ENCODE measurements around the gene MGMT. TPM values are rescaled to one million over a fixed set of nuclear protein-coding genes. Genes with fewer than 3 reads are reported as not detected.

MGMT gene
- total and polyA plus RNA-seq, 2 donors from 2014 or later = 25.9 to 70.0 TPM

DNA sequence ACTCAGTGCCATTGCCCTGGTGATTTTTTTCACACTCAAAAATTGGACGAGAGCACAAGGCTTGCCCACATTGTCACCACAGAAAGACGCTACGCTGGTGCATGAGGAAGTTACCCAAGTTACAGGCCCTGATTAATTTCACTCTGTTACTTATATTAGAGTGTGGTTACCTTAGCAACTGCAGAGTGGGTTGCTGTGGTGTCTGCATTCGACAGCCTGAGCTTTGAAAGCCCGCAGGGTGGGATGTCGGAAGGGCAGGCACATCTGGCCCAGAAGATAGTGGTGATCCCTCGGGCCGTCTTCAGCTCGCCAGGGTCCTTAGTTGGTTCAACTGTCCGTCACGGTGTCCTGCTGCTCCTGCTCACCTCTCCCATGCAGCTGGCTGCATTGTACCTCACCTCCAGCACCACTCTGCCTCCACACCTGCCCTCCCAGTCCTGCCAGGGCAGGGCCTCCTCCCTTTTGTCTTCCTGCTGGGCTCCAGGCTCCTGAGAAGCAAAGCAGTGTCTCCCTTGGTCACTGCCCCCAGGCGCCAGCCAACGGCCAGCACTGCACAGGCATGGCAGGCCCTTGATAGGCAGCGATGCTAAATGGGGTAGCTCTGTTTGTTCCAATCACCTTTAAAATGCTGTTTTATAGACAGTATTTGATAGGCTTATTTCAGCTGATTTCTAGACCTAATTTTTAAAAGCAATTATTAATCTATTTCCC, 329.8 kb downstream of the MGMT start:
- Histone ChIP-seq H3K4me3 (ENCODE audit: low read length in 3 of 3) (no peak overlapping the region), H3K9me3 (ENCODE audit: control insufficient read depth in 2 of 3, insufficient read depth in 1 of 3, low read length in 3 of 3) (peaks cover 0 to 2% (median 0%) of the 10 kb centered on the region in 3 donors), H3K4me1 (ENCODE audit: control insufficient read depth in 2 of 3, insufficient read depth in 2 of 3, low read depth in 1 of 3, low read length in 3 of 3) (no peaks in the 10 kb centered on the region), H3K27ac (ENCODE audit: low read depth in 2 of 2, low read length in 2 of 2) (no peak overlapping the region), H3K9ac (ENCODE audit: low read length in 3 of 3) (no peak overlapping the region), H3K36me3 (ENCODE audit: control insufficient read depth in 2 of 3, insufficient read depth in 3 of 3, low read length in 3 of 3) (no peaks in the 10 kb centered on the region), H3K27me3 (ENCODE audit: control insufficient read depth, insufficient read depth, low read length) (no peaks in the 10 kb centered on the region)
- FAIRE-seq (no peak), DNase-seq (no peak)
- TF ChIP-seq, protein P1, sequence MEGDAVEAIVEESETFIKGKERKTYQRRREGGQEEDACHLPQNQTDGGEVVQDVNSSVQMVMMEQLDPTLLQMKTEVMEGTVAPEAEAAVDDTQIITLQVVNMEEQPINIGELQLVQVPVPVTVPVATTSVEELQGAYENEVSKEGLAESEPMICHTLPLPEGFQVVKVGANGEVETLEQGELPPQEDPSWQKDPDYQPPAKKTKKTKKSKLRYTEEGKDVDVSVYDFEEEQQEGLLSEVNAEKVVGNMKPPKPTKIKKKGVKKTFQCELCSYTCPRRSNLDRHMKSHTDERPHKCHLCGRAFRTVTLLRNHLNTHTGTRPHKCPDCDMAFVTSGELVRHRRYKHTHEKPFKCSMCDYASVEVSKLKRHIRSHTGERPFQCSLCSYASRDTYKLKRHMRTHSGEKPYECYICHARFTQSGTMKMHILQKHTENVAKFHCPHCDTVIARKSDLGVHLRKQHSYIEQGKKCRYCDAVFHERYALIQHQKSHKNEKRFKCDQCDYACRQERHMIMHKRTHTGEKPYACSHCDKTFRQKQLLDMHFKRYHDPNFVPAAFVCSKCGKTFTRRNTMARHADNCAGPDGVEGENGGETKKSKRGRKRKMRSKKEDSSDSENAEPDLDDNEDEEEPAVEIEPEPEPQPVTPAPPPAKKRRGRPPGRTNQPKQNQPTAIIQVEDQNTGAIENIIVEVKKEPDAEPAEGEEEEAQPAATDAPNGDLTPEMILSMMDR (IDR thresholded peaks at IDR 0.05; ENCODE audit: borderline replicate concordance, extremely low read depth, insufficient read depth) = no peak
- intact Hi-C loops (cut with DNase I) = no loop called here

- peaks cover 0 to 8% (median 3%) of the 10 kb centered on the region in 3 donors for H3K9me3 ChIP-seq (ENCODE audit: control insufficient read depth in 2 of 3, insufficient read depth in 1 of 3, low read length in 3 of 3)
- no peaks in the 10 kb centered on the region for H3K36me3 ChIP-seq (ENCODE audit: control insufficient read depth in 2 of 3, insufficient read depth in 3 of 3, low read length in 3 of 3)
- intact Hi-C loops (cut with DNase I) = no loop called here
- H3K4me3 ChIP-seq (ENCODE audit: low read length in 3 of 3) = no peak overlapping the region
- FAIRE-seq (no peak), DNase-seq (no peak)
- H3K27ac ChIP-seq (ENCODE audit: low read depth in 2 of 2, low read length in 2 of 2) = no peak overlapping the region
- H3K4me1 ChIP-seq (ENCODE audit: control insufficient read depth in 2 of 3, insufficient read depth in 2 of 3, low read depth in 1 of 3, low read length in 3 of 3) = no peaks in the 10 kb centered on the region
- H3K9ac ChIP-seq (ENCODE audit: low read length in 3 of 3) = no peak overlapping the region
- no peaks in the 10 kb centered on the region for H3K27me3 ChIP-seq (ENCODE audit: control insufficient read depth, insufficient read depth, low read length)
- TF ChIP-seq, protein P1 (IDR thresholded peaks at IDR 0.05; ENCODE audit: borderline replicate concordance, extremely low read depth, insufficient read depth) = no peak
Measured at GRCh38 chr10:129799942-129800341, 332.9 kb downstream of the MGMT start.

DNA sequence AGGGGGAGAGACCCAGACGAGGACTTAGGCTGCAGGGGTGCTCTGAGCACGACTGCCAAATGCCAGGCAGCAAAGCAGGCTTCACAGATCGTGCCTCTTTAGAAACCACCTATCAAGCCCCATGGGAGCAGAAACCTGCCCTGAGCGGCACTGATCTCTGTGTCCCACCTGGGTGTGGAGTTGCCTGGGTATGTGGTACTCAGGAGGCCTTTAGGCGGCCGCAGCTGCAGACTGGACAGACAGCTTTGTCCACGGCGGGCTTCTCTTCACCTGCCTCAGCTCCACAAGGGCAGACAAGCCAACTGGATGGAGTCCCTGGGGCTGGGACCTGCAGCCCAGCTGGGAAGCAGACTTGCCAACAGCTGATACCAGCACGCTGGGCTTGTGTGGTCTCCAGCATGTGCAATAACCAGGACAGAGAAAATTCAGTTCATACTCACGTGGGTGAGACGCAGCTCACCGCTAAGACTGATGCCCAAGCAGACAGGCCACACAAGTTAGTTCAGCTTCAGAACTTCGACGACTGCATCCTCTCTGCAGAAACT, 333.8 kb downstream of the MGMT start:
- H3K9ac ChIP-seq (ENCODE audit: low read length in 3 of 3) = no peak overlapping the region
- no peaks in the 10 kb centered on the region for H3K27me3 ChIP-seq (ENCODE audit: control insufficient read depth, insufficient read depth, low read length)
- intact Hi-C loops (cut with DNase I) = no loop called here
- TF ChIP-seq, protein P1 (IDR thresholded peaks at IDR 0.05; ENCODE audit: borderline replicate concordance, extremely low read depth, insufficient read depth) = no peak
- no peaks in the 10 kb centered on the region for H3K4me1 ChIP-seq (ENCODE audit: control insufficient read depth in 2 of 3, insufficient read depth in 2 of 3, low read depth in 1 of 3, low read length in 3 of 3)
- H3K27ac ChIP-seq (ENCODE audit: low read depth in 2 of 2, low read length in 2 of 2) = no peak overlapping the region
- FAIRE-seq = no peak
- no peaks in the 10 kb centered on the region for H3K36me3 ChIP-seq (ENCODE audit: control insufficient read depth in 2 of 3, insufficient read depth in 3 of 3, low read length in 3 of 3)
- H3K4me3 ChIP-seq (ENCODE audit: low read length in 3 of 3) = no peak overlapping the region
- no peak for DNase-seq
- H3K9me3 ChIP-seq (ENCODE audit: control insufficient read depth in 2 of 3, insufficient read depth in 1 of 3, low read length in 3 of 3) = peaks cover 0 to 8% (median 3%) of the 10 kb centered on the region in 3 donors
